ENCODE data around the gene GLCCI1. TPM values are rescaled to one million over a fixed set of nuclear protein-coding genes. Genes with fewer than 3 reads are reported as not detected.
A peak's percentile ranks its signal among the peaks of the same experiment; 100 is the strongest.

Gene GLCCI1
- total and polyA plus RNA-seq, 12 donors, result 0.75 to 13.0 (median 6.6) TPM

DNA sequence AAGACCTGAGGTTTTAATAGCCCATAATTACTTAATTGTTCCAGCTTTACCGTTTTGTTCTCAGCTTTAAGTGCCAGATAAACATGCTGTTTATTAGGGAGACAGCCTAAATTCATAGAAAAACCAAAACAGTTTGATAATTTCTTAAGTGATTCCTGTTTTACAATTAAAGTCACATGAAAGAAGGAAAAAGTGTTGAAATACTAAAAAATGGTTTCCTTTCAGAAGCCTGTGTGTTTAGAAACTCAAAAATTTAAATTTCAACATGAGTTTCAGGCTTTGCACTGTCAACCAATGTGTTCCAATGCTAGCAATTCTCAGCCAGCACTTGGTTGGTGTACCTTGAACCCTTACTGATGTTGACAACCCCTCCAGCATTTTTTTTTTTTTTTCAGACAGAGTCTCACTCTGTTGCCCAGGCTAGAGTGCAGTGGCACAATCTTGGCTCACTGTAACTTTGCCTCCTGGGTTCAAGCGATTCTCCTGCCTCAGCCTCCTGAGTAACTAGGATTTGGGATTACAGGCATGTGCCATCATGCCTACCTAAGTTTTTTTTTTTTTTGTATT lies 158.1 kb downstream of the GLCCI1 start:
- intact Hi-C loops (cut with DNase I), result no loop called here
- H3K27me3 ChIP-seq, result no peaks in the 10 kb centered on the region
- H3K4me1 ChIP-seq, result peaks cover 0 to 23% (median 0%) of the 10 kb centered on the region in 9 donors
- ATAC-seq, result no peak
- DNase-seq, result no peak
- no peaks in the 10 kb centered on the region for H3K9me3 ChIP-seq
- no peak overlapping the region for H3K4me3 ChIP-seq
- WGBS, 2 donors, result 84 to 88% methylated on average over 2 of the region's 2 CpGs
- peak overlapping the region in 1 of 10 donors; percentile 61 for H3K27ac ChIP-seq
- TF ChIP-seq, protein P1, sequence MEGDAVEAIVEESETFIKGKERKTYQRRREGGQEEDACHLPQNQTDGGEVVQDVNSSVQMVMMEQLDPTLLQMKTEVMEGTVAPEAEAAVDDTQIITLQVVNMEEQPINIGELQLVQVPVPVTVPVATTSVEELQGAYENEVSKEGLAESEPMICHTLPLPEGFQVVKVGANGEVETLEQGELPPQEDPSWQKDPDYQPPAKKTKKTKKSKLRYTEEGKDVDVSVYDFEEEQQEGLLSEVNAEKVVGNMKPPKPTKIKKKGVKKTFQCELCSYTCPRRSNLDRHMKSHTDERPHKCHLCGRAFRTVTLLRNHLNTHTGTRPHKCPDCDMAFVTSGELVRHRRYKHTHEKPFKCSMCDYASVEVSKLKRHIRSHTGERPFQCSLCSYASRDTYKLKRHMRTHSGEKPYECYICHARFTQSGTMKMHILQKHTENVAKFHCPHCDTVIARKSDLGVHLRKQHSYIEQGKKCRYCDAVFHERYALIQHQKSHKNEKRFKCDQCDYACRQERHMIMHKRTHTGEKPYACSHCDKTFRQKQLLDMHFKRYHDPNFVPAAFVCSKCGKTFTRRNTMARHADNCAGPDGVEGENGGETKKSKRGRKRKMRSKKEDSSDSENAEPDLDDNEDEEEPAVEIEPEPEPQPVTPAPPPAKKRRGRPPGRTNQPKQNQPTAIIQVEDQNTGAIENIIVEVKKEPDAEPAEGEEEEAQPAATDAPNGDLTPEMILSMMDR (IDR thresholded peaks at IDR 0.05), result no peak
- H3K36me3 ChIP-seq, result peaks cover 0 to 61% (median 0%) of the 10 kb centered on the region in 9 donors

DNA sequence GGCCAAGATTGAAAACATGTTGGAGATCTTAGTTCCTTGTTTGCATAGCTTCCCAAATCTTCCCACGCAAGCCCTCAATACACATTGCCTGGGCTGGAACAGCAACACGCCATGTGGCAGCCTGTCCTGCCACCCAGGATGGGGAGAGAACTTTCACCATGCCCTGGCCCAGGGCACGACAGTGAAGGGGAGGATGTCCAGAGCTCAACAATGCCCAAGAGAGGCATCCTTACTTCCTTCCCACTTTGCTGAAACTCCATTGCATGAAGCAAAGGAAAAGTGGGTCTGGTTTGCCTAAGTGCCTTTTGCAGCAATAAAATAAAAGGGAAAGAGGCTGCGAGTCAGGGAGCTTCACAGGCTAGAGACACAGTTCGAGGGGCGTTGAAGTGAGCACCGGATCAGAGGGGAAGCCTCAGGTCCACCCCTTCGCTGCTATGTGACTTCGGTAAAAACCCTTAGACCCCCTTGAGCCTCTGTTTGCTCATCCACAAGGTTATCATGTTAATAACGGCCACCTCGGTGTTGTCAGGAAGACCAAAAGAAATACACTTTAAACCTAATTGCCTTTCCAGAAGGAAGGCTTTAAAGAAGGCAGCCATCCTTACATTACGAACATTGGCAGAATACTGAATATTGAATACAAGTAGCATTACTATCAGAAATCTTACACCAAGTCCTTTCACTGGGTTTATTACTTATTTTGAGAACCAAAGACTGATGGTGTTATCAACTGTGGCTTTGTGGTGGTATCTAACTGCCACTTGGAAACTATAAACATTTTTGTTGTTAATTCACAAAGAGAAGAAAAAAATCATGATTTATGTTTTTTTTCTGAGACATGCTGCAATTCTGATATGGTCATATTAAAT lies 160.1 kb downstream of the GLCCI1 start:
- H3K4me3 ChIP-seq, result no peak overlapping the region
- 79 to 87% methylated on average over 12 of the region's 12 CpGs for WGBS, 2 donors
- DNase-seq, result no peak
- H3K27me3 ChIP-seq, result no peaks in the 10 kb centered on the region
- ATAC-seq, result no peak
- H3K9me3 ChIP-seq, result no peaks in the 10 kb centered on the region
- H3K27ac ChIP-seq, result peak overlapping the region in 1 of 10 donors; percentile 34
- TF ChIP-seq, protein P1 (IDR thresholded peaks at IDR 0.05), result no peak
- peaks cover 0 to 36% (median 0%) of the 10 kb centered on the region in 9 donors for H3K4me1 ChIP-seq
- intact Hi-C loops (cut with DNase I), result no loop called here
- H3K36me3 ChIP-seq, result peaks cover 0 to 43% (median 0%) of the 10 kb centered on the region in 9 donors

DNA sequence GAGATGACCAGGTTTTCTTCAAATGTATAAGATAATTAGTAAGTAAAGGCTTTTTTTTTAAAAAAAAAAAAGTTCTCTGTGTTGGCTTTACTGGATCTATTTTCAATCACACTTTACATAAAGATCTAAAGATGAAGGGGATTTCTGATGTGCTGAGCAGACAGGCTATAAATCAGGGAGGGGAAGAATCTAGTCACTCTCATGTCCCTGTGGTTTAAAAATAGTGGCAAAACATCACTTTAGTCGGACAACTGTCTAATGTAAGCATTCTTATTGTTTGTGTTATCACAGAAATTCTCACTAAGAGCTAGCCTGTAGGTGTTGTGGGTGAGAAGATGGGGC lies 160.7 kb downstream of the GLCCI1 start:
- no peak overlapping the region for H3K27ac ChIP-seq
- WGBS, 2 donors, result 88 to 92% methylated on average over 1 of the region's 1 CpG
- intact Hi-C loops (cut with DNase I), result no loop called here
- TF ChIP-seq, protein P1 (IDR thresholded peaks at IDR 0.05), result no peak
- no peaks in the 10 kb centered on the region for H3K9me3 ChIP-seq
- peaks cover 0 to 40% (median 0%) of the 10 kb centered on the region in 9 donors for H3K4me1 ChIP-seq
- H3K4me3 ChIP-seq, result no peak overlapping the region
- DNase-seq, result no peak
- peaks cover 0 to 40% (median 0%) of the 10 kb centered on the region in 9 donors for H3K36me3 ChIP-seq
- no peaks in the 10 kb centered on the region for H3K27me3 ChIP-seq
- no peak for ATAC-seq

DNA sequence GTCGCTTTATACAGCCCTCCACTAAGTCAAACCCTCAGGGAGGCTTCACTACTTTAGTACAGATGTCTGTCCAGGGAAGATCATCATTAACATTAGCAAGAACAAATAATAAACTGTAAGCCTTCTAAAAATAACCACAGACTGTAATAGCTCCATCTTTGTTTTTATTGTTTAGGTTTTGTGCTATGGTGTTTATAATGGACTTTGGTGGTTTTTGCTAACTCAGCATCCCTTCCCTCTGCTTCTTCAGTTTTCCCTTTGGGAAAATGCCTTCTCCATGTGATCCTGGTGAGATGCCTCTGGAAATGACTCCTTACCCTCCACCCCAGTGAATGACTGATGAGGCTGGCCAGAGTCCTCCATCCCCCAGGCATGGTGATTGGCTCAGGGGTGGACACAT lies 162.1 kb downstream of the GLCCI1 start:
- Histone ChIP-seq H3K4me3 (no peak overlapping the region), H3K4me1 (peaks cover 0 to 30% (median 0%) of the 10 kb centered on the region in 9 donors), H3K9me3 (no peaks in the 10 kb centered on the region), H3K36me3 (peaks cover 0 to 33% (median 0%) of the 10 kb centered on the region in 9 donors), H3K27ac (no peak overlapping the region), H3K27me3 (no peaks in the 10 kb centered on the region)
- 91 to 93% methylated on average over 1 of the region's 1 CpG for WGBS, 2 donors
- DNase-seq (no peak), ATAC-seq (no peak)
- intact Hi-C loops (cut with DNase I), result no loop called here
- TF ChIP-seq, protein P1 (IDR thresholded peaks at IDR 0.05), result no peak

Measured in heart right ventricle (tissue), 16 donors.